Epidermal melanocyte (primary cell): ENCODE results near the gene ZNF407.

ENCODE experiments used
- DNase-seq: peaks from one replicate; pipeline ENCODE4 v3.0.0; 2011; ENCODE audit warnings: low spot score; ENCODE audit not compliant: insufficient read length

Gene ZNF407

GRCh38 chr18:74996996-74997395 is 399.3 kb downstream of the ZNF407 start:
- DNase-seq, result no peak

GRCh38 chr18:75000920-75001319 is 403.2 kb downstream of the ZNF407 start:
- no peak for DNase-seq

DNA sequence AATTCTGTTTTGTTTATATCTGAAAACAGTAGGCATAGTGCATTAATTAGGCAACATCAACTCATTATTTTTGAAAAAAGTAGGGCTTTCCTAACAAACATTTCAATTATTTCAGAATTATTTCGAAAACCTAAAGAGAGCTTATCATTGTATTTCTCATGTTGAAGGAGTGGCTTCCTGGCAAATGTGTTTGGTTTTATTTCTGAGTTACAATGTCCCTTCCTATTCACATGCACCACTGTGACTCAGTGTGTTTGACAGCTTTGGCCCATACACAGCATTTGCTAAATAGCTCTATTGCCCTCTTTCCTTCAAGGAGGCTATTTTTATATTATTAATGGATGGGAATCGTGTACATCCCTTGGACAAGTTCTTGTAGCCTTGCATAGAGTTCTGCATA is 405.4 kb downstream of the ZNF407 start:
- no peak for DNase-seq

DNA sequence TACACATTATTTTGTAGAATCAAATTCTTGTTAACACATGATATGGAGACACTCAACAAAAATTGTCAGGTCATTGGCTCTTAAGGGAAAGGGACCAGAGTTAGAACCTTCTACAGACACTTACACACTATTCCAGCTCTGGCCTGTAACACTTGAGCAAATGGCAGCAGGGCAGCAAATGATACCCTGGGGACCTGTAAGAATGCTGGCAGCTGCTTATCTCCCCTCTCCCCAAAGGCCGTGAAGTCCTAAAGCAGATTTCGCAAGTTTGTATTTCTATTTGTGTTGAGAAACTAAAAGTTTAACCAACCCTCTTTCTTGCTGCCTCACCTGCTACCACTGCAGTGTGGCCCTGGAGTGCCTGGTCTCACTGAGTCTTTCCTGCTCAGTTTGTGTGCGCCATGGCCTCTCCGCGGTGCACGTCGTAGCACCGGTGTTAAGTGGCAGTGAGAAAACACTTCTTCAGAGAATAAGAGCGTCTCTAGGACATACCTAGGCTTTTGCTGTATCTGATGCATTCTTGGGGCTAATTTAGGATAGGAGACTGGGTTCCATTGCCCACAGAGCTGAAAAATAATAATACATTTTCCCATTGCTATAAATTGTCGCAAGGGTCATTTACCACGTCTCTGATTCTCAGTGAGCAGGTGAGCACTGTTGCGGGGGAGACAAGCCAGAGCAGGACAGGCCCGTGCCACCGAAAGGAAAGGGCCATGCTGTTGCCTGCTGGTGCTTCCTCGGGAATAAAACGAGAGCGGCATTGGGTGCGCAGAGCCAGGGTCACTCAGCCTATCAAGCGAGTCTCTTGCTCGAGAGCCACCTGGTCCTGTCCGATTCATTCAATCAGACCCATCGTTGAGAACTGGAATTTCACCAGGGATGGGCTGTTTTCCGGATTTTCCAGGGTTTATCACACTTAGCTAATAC is 406.4 kb downstream of the ZNF407 start:
- no peak for DNase-seq

DNA sequence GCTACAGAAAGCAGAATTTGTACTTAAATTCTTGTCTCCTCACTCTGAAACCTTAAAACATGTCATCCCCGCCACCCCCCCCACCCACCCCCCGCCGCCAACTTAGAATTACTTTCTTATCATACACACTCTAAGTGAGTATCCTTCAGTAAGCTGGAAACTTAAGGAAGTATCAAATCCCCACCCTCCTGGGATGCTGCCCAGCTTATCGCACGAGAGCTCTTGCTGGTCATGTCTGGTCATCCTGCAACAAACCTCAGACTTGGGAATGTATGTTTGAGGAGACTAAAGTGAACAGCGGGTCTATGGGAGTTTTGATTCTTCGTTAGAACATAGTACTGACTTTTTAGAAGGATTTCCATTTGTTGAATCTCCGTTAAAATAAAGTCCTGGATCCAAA is 408.0 kb downstream of the ZNF407 start:
- DNase-seq, result no peak

GRCh38 chr18:75008186-75008585 is 410.5 kb downstream of the ZNF407 start:
- DNase-seq, result no peak

DNA sequence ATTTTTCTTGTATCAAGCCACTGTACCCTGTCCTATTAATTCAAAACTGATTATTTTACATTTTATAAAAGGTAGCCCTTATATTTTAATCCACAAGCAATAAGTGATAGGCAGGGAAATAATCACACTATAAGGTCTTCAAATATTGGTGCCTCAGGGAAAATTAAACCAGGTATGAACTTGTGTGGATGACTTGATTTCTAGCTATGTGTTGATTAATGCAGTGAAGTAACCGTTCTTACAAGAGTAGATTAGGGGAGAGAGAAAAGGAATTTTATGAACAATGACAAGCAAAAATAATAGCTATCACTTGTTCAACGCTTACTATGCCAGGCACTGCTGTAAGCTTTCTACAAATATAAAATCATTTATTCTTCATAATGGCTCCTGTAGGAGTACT is 411.6 kb downstream of the ZNF407 start:
- DNase-seq, result no peak

- DNase-seq, result no peak
Observed at GRCh38 chr18:75009878-75010277, 412.2 kb downstream of the ZNF407 start.

- no peak for DNase-seq
Observed at GRCh38 chr18:75010278-75010677, 412.6 kb downstream of the ZNF407 start.

DNA sequence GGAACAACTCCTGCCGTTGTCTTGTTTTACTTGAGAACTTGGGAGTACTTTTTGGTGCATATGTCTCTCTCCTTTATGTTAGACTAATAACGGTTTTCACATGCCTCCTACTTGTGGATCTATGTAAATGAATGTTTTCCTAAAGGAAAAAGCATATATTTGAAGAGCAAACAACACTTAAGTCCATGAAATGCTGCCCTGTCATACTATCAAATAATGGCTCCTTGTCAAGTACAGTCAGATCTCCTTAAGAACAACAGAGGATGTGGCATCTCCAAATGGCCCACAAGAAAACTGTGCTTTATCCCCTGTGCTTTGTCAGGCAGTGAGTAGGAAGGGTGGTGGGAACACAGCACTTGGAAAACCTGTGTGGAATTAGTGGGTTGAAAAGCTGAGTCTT is 413.0 kb downstream of the ZNF407 start:
- DNase-seq, result no peak

GRCh38 chr18:75016025-75016717 is 418.5 kb downstream of the ZNF407 start:
- no peak for DNase-seq

GRCh38 chr18:75023473-75023872 is 425.8 kb downstream of the ZNF407 start:
- DNase-seq, result no peak

GRCh38 chr18:75024871-75025270 is 427.2 kb downstream of the ZNF407 start:
- no peak for DNase-seq

GRCh38 chr18:75025573-75025972 is 427.9 kb downstream of the ZNF407 start:
- DNase-seq, result no peak

GRCh38 chr18:75029481-75029880 is 431.8 kb downstream of the ZNF407 start:
- DNase-seq, result no peak

- no peak for DNase-seq
Observed at GRCh38 chr18:75031717-75032317, 434.1 kb downstream of the ZNF407 start.

GRCh38 chr18:75033516-75033915 is 435.8 kb downstream of the ZNF407 start:
- DNase-seq, result no peak

GRCh38 chr18:75034937-75035336 is 437.3 kb downstream of the ZNF407 start:
- DNase-seq, result no peak

DNA sequence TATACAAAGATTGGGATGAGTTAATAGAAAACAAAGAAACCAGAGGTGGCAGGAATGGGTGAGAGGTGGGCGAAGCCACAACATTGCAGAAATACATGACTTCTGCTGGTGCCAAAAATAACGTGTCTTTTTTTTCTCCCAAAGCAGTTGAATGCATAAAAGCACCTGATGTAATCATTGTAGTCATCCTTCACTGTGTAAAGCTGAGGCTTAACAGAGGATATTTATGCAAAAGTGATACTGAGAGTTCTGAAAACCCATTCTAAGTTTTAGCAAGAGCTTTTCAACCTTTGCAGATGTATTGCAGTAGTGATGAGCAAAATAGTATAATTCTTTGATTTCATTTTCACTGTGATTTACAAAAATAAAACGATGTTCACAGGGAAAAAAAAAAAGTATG is 438.3 kb downstream of the ZNF407 start:
- no peak for DNase-seq

DNA sequence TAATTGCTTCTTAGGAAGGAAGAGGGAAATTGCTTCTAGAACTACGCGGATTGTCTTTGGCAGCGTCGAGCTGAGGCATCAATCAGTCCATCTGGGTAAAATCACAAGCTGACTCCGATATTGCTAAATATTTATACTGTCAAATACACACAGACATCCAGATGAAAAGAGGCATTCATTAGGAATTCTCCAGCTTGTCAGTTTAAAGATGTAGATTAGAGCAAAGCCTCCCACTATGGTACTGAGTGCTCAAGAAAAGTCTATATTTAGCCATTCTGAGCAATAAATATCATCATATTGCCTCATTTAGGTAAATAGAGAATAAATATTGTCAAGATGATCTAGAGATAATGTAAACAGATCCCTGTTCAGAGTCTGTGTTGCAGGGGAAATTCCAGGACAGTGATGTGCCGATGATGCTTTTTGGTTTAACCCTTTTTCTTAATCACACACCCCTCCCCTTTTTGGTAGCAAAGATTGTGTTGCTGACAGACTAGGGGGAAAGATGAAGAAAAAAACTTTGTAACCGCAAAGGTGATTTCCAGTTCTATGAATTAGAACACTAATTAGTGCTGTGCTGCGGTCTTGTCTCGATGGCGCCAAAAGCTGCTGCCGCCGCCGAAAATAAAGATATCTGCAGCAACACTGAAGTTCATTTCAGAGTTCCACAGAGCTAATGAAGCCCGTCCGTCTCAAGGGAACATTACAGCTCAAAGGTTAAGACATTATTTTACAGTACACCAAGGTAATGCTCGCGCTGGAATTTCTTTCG is 439.4 kb downstream of the ZNF407 start:
- DNase-seq, result no peak

GRCh38 chr18:75037689-75037955 is 440.0 kb downstream of the ZNF407 start:
- no peak for DNase-seq

DNA sequence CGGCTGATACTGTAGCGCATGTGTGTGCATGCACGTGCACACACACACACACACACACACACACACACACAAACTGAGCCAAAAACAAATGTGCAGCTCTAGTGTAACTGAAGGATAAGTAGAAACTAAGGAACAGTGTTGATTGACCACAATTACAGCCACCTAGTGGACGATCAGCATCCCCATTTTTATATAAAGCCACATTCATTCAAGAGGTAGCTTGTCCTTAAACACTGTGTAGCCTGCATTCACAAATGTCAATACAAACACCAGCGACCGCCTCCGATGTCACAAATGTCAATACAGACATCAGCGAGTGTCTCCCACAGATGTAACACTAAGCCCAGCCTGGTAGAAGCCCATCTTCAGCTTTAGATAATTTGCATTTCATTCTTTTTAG is 443.9 kb downstream of the ZNF407 start:
- no peak for DNase-seq
